ENCODE results near the gene DLG2. TPM values are rescaled to one million over a fixed set of nuclear protein-coding genes. Genes with fewer than 3 reads are reported as not detected.
A peak's percentile ranks its signal among the peaks of the same experiment; 100 is the strongest.

DLG2 gene
- total RNA-seq, 1 donor from 2014 or later = 5.1 TPM

GRCh38 chr11:83823461-83824025, 1803.6 kb downstream of the DLG2 start:
- DNase-seq (ENCODE audit: low spot score) = no peak
- Mint-ChIP-seq H3K4me3 (ENCODE audit: unreplicated experiment) (no peak overlapping the region), H3K27ac (ENCODE audit: unreplicated experiment) (no peak overlapping the region), H3K36me3 (ENCODE audit: low read depth, unreplicated experiment) (no peaks in the 10 kb centered on the region), H3K9me3 (ENCODE audit: unreplicated experiment) (no peaks in the 10 kb centered on the region), H3K4me1 (ENCODE audit: unreplicated experiment) (peaks cover 10% of the 10 kb centered on the region), H3K27me3 (ENCODE audit: unreplicated experiment) (no peaks in the 10 kb centered on the region)
- TF ChIP-seq CTCF (IDR thresholded peaks at IDR 0.05; ENCODE audit: unreplicated experiment) = no peak

DNA sequence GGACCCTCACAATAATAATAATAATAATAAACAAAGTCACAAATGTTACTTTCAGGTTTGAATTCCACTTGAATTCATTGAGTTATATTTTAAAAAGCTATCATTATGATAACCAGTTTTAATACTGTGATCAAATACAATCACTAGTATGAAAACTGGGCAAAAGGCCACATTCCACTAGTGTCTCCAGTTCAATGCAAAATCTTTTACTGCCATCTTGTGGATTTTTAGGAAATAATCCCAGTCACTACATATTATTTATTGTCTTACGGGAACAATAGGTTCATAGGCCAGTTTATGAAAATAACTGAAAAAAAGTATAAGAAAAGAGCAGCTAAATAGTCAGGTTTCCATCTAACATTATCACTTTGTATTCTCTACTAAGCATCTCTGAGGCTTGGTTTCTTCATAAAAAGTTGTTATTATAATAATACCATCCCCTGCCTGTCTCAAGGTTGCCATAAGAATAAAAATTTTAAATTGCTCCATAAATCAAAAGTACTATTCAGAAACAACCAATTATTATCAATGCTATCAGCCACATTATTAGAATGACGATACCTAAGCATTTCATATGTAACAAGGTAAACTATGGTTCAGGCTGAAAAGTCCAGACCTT, 1807.1 kb downstream of the DLG2 start:
- H3K27ac Mint-ChIP-seq (ENCODE audit: unreplicated experiment) = no peak overlapping the region
- TF ChIP-seq CTCF (IDR thresholded peaks at IDR 0.05; ENCODE audit: unreplicated experiment) = peak; percentile 47
- H3K27me3 Mint-ChIP-seq (ENCODE audit: unreplicated experiment) = no peaks in the 10 kb centered on the region
- no peaks in the 10 kb centered on the region for H3K36me3 Mint-ChIP-seq (ENCODE audit: low read depth, unreplicated experiment)
- H3K4me1 Mint-ChIP-seq (ENCODE audit: unreplicated experiment) = peaks cover 3% of the 10 kb centered on the region
- H3K9me3 Mint-ChIP-seq (ENCODE audit: unreplicated experiment) = no peaks in the 10 kb centered on the region
- DNase-seq (ENCODE audit: low spot score) = no peak
- H3K4me3 Mint-ChIP-seq (ENCODE audit: unreplicated experiment) = no peak overlapping the region

DNA sequence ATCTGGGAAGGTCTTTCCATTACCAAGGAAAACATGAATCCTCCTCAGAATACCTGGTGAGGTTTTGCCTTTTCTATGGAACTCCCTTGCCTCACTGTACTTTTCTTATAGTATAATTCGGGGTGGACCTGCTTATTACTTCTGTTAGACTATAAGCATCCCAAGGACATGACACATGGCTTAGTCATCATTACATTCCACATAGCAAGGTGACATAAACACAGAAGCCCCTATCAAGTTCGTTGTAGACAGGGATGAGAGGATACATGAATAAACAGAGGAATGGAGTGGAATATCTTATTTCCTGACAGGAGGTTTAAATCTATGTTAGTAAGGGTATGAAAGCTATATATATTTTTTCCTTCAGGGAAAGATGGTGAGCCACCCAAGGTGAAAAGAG, 1808.8 kb downstream of the DLG2 start:
- no peak overlapping the region for H3K4me3 Mint-ChIP-seq (ENCODE audit: unreplicated experiment)
- TF ChIP-seq CTCF (IDR thresholded peaks at IDR 0.05; ENCODE audit: unreplicated experiment) = no peak

GRCh38 chr11:83816572-83817187, 1810.5 kb downstream of the DLG2 start:
- Mint-ChIP-seq H3K9me3 (ENCODE audit: unreplicated experiment) (no peaks in the 10 kb centered on the region), H3K4me1 (ENCODE audit: unreplicated experiment) (peaks cover 3% of the 10 kb centered on the region), H3K4me3 (ENCODE audit: unreplicated experiment) (no peak overlapping the region), H3K36me3 (ENCODE audit: low read depth, unreplicated experiment) (no peaks in the 10 kb centered on the region), H3K27me3 (ENCODE audit: unreplicated experiment) (no peaks in the 10 kb centered on the region), H3K27ac (ENCODE audit: unreplicated experiment) (no peak overlapping the region)
- TF ChIP-seq CTCF (IDR thresholded peaks at IDR 0.05; ENCODE audit: unreplicated experiment) = peak; percentile 76
- no peak for DNase-seq (ENCODE audit: low spot score)

More for the DNA sequence above, 1808.8 kb downstream of the DLG2 start:
- H3K27ac Mint-ChIP-seq (ENCODE audit: unreplicated experiment) = no peak overlapping the region
- peaks cover 3% of the 10 kb centered on the region for H3K4me1 Mint-ChIP-seq (ENCODE audit: unreplicated experiment)
- H3K27me3 Mint-ChIP-seq (ENCODE audit: unreplicated experiment) = no peaks in the 10 kb centered on the region
- no peaks in the 10 kb centered on the region for H3K36me3 Mint-ChIP-seq (ENCODE audit: low read depth, unreplicated experiment)
- H3K9me3 Mint-ChIP-seq (ENCODE audit: unreplicated experiment) = no peaks in the 10 kb centered on the region
- DNase-seq (ENCODE audit: low spot score) = no peak

DNA sequence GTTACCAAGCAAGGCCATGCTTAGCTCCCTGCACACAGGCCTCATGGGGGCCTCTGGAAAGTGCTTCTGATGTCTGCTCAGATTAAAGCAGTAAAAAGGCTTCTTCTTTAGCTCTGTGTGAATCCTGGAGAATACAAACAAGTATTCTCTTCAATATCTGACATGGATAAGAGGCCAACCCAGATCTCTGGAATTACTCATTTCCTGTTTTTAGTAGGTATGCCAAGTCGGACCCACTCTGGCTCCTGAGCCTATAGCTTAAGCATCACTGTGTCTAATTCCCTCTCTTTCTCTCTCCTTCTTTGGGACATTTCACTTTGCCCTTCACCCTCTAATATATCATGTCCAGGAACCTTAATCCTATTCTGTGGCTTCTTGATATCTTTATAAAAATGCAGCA, 1811.4 kb downstream of the DLG2 start:
- no peaks in the 10 kb centered on the region for H3K9me3 Mint-ChIP-seq (ENCODE audit: unreplicated experiment)
- peaks cover 3% of the 10 kb centered on the region for H3K4me1 Mint-ChIP-seq (ENCODE audit: unreplicated experiment)

More for the DNA sequence above, 1811.4 kb downstream of the DLG2 start:
- DNase-seq (ENCODE audit: low spot score) = no peak
- no peak for TF ChIP-seq CTCF (IDR thresholded peaks at IDR 0.05; ENCODE audit: unreplicated experiment)
- Mint-ChIP-seq H3K27ac (ENCODE audit: unreplicated experiment) (no peak overlapping the region), H3K27me3 (ENCODE audit: unreplicated experiment) (no peaks in the 10 kb centered on the region), H3K36me3 (ENCODE audit: low read depth, unreplicated experiment) (no peaks in the 10 kb centered on the region), H3K4me3 (ENCODE audit: unreplicated experiment) (no peak overlapping the region)
